Ovary (tissue), 9 donors: ENCODE results near the gene HAUS8. TPM values are rescaled to one million over a fixed set of nuclear protein-coding genes. Genes with fewer than 3 reads are reported as not detected.

Experiments used
- DNase-seq, 5 donors: peaks; one replicate each; pipeline ENCODE4 v3.0.0-alpha.2; 2019 to 2020
- H3K27ac ChIP-seq, 2 donors: fragments of 200-600 bp; one replicate each; pipeline versions ENCODE4 v1.5.1 to v1.8.0; 2019 to 2022
- H3K27me3 ChIP-seq: fragments of 200-600 bp; one replicate; pipeline ENCODE4 v1.8.0; 2022
- H3K36me3 ChIP-seq: fragments of 200-600 bp; sonication (generic); one replicate; pipeline ENCODE4 v1.5.1; 2019
- H3K4me1 ChIP-seq: one replicate; pipeline ENCODE4 v1.8.1; 2013; ENCODE audit warnings: mild to moderate bottlenecking, moderate library complexity; ENCODE audit not compliant: insufficient read depth
- H3K4me3 ChIP-seq: fragments of 200-600 bp; sonication (generic); one replicate; pipeline ENCODE4 v1.5.1; 2017
- H3K9me3 ChIP-seq, 2 donors: fragments of 200-600 bp in 1 of 2; sonication (generic) in 1 of 2; one replicate each; pipeline versions ENCODE4 v1.5.1 to v1.8.1; 2013 to 2019; ENCODE audit warnings: mild to moderate bottlenecking in 1 of 2, moderate library complexity in 1 of 2
- CTCF ChIP-seq, 3 donors: fragments of 450-650 bp in 2 of 3; fragments of 200-600 bp in 1 of 3; IDR thresholded peaks; one replicate each; pipeline versions ENCODE4 v1.5.1 to v1.8.0; 2016 to 2022; ENCODE audit warnings: antibody characterized with exemption in 3 of 3, mild to moderate bottlenecking in 1 of 3
- EP300 ChIP-seq: sonication (generic); formaldehyde crosslinking; IDR thresholded peaks from one replicate; pipeline ENCODE4 v1.6.1; 2017; ENCODE audit warnings: antibody characterized with exemption
- POLR2A ChIP-seq: fragments of 450-650 bp; IDR thresholded peaks from one replicate; pipeline ENCODE4 v1.6.1; 2017; ENCODE audit warnings: antibody characterized with exemption, mild to moderate bottlenecking, moderate library complexity
- WGBS, 3 donors: extraction: QIAGEN DNeasy Blood & Tissue Kit in 1 of 3; methylation state at CpG; one replicate each; pipeline versions ENCODE4 v1.1.5 to v1.1.7; 2013 to 2017; 5-methylcytosine and 5-hydroxymethylcytosine counted together
- intact Hi-C, 4 donors: fragments of 100-400 bp; cut with DNase I; formaldehyde crosslinking; loops; one replicate each; pipeline versions ENCODE4 v1.11.0 to v1.15.1; 2022 to 2023
- polyA plus RNA-seq, 2 donors: library from polyadenylated mRNA; stranded (reverse); fragments of 200-250 nt in 1 of 2; fragments of 350-450 nt in 1 of 2; fragmentation: Illumina TruSeq in 1 of 2; extraction: RNeasy Lipid Tissue Mini Kit (QIAGEN cat#74804) in 1 of 2; gene quantifications; one replicate each; pipeline ENCODE4 v1.2.3, GENCODE V29; 2013 to 2014
- total RNA-seq, 7 donors: library from RNA; depleted of rRNA in 2 of 7; stranded (reverse); fragments of >200 nt in 2 of 7; fragmentation: NEBNext Ultra II Directional in 3 of 7; extraction: Animal tissue kit (Norgen Biotek cat#: 25700) in 3 of 7; gene quantifications; one replicate each; pipeline versions ENCODE4 v1.1.0 to v1.2.4, GENCODE V29; 2016 to 2023
- donor health status: DM: no; HTN: no; CAD: no; lungs with moderate emphysema.
- donor health status: DM: no; HTN: no; CAD: no.
- donor health status: Bipolar disorder and iron deficiency.
- donor health status: DM: yes; HTN: yes; CAD: no.
- donor health status: DM: no; HTN: no; CAD: no.
- donor health status: DM: yes; HTN: yes; CAD: no.

The HAUS8 gene
- total and polyA plus RNA-seq, 9 donors: 4.1 to 7.2 (median 5.5) TPM

- peaks cover 2% of the 10 kb centered on the region for H3K4me1 ChIP-seq
- H3K9me3 ChIP-seq: no peaks in the 10 kb centered on the region
- DNase-seq: peak in 2 of 5 donors; percentile 32 to 45
- H3K27me3 ChIP-seq: no peaks in the 10 kb centered on the region
- WGBS, 3 donors: 47 to 55% (median 50%) methylated on average over 28 of the region's 28 CpGs
- H3K36me3 ChIP-seq: no peaks in the 10 kb centered on the region
- no peak overlapping the region for H3K27ac ChIP-seq
- H3K4me3 ChIP-seq: peak overlapping the region; percentile 38
- intact Hi-C loops: loop anchor here in 2 of 4 donors (10.0 kb wide), 2 partner anchors 55 to 205 kb away; partner anchors contain the start of gene ANKLE1 (in 2 of the 2)
- TF ChIP-seq CTCF (IDR thresholded peaks at IDR 0.05): peak in 1 of 3 donors; percentile 34
- TF ChIP-seq POLR2A: no peak
These were observed 4.6 kb upstream of the HAUS8 start for GRCh38 chr19:17079710-17080439.

- TF ChIP-seq POLR2A (no peak), EP300 (no peak), CTCF (IDR thresholded peaks at IDR 0.05) (no peak)
- no peaks in the 10 kb centered on the region for H3K27me3 ChIP-seq
- H3K9me3 ChIP-seq: no peaks in the 10 kb centered on the region
- DNase-seq: no peak
- H3K36me3 ChIP-seq: no peaks in the 10 kb centered on the region
- H3K4me3 ChIP-seq: peak overlapping the region; percentile 38
- H3K4me1 ChIP-seq: peaks cover 7% of the 10 kb centered on the region
- no peak overlapping the region for H3K27ac ChIP-seq
- intact Hi-C loops: loop anchor here in 2 of 4 donors (10.0 kb wide), 2 partner anchors 56 to 206 kb away; partner anchors contain the start of gene ANKLE1 (in 2 of the 2)
- 66 to 74% (median 72%) methylated on average over 19 of the region's 19 CpGs for WGBS, 3 donors
These were observed 3.9 kb upstream of the HAUS8 start for GRCh38 chr19:17078920-17079709.

- H3K4me3 ChIP-seq: no peak overlapping the region
- 87 to 90% (median 88%) methylated on average over 19 of the region's 19 CpGs for WGBS, 3 donors
- H3K4me1 ChIP-seq: peaks cover 9% of the 10 kb centered on the region
- no peaks in the 10 kb centered on the region for H3K36me3 ChIP-seq
- no peaks in the 10 kb centered on the region for H3K27me3 ChIP-seq
- no peaks in the 10 kb centered on the region for H3K9me3 ChIP-seq
- intact Hi-C loops: loop anchor here in 2 of 4 donors (10.0 kb wide), 2 partner anchors 57 to 207 kb away; partner anchors contain the start of gene ANKLE1 (in 2 of the 2)
- H3K27ac ChIP-seq: no peak overlapping the region
- no peak for TF ChIP-seq EP300
- TF ChIP-seq POLR2A: no peak
- no peak for TF ChIP-seq CTCF (IDR thresholded peaks at IDR 0.05)
- DNase-seq: no peak
These were observed 3.0 kb upstream of the HAUS8 start for GRCh38 chr19:17078036-17078919.
